Inferior parietal cortex (tissue), 1 donor: Measurements from ENCODE around the gene MATCAP1.

Experiments used
- DNase-seq: peaks from one replicate; pipeline ENCODE4 v3.0.0-alpha.2; 2016; ENCODE audit errors: extremely low spot score

The MATCAP1 gene

DNA sequence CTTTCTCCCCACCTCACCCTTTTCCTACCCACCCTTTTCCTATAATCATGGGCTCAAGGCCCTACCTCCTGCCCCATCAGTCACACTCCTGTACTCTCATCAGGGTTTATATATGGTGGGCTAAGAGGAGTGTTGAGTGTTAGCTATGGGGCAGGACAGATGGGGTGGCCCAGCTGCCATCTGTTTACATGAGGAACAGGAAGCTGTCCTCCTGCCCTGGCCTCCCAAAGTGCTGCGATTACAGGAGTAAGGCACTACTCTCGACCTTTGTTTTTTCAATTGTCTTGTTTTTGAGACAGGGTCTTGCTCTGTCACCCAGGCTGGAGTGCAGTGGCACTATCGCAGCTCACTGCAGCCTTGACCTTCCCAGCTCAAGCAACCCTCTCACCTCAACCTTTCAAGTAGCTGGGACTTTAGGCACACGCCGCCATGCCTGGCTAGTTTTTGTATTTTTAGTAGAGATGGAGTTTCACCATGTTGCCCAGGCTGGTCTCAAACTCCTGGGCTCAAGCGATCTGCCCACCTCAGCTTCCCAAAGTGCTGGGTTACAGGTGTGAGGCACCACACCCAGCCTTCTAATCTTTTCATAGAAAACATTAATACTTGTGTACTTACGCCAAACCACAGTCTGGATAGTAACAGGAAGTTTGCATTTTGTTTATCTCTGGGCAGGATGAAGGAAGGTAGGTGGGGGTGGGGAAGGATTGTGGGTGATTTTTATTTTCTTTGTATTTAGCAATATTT, 25.7 kb downstream of the MATCAP1 start:
- no peak for DNase-seq

DNA sequence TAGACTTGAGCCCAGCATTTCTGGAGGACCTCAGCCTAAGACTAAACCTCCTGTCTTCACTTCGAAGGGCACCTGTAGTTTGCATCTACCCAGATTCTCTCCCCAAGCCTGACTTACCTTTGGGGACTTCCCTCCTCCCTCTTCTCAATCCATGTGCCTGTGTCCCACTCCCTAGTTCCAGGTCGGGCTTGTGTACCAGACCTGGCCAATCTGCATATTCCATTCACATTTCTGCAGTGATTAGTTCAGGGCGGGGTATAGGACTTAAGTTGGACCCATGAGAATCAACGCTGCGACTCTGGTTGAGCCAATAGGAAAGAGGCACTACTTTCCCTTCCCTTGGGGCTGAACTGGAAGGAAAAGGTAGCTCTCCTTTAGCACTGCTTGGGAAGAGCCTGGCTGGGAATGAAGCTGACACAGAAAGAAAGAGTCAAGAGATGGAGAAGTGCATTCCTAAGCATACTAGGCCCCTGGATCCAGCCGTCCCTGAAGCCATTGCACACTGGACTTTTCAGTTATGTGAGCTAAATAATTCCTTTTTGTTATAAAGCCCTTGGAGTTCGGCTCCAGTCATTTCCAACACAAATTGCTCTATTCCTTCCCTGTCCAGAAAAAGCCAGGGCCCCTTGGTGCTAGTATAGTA, 26.5 kb downstream of the MATCAP1 start:
- DNase-seq, result no peak

DNA sequence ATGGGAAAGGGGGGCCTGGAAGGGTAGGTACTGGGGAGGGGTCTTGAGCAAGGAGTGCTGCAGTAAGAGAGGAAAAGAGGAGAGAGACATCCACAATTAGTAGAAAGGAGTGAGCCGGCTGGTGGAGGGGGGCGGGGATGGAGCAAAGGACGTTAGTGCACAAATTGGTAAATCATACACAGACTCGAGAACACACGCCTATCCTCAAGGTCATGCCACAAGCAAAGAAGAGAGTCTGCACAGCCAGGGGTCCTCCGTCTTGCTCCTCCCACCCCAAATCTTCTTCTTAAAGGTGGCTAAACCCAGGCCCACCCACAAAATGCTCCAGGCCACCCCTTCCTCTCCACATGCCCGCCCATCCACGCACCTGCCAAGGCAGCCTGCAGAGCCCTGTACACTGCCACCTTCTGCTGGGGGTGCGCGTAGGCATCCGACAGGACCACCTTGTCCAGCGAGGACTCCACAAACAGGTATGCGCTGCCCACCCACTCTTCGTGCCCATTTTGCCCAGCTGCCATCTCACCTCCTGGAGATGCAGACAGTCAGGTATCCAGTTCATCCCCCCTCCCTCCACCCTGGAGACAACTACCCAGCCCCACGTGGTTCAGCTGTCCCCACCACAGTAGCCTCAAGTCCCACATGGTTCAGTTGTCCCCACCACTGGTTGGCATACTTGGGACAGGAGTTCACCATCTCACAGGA, 27.5 kb downstream of the MATCAP1 start:
- DNase-seq, result no peak

DNA sequence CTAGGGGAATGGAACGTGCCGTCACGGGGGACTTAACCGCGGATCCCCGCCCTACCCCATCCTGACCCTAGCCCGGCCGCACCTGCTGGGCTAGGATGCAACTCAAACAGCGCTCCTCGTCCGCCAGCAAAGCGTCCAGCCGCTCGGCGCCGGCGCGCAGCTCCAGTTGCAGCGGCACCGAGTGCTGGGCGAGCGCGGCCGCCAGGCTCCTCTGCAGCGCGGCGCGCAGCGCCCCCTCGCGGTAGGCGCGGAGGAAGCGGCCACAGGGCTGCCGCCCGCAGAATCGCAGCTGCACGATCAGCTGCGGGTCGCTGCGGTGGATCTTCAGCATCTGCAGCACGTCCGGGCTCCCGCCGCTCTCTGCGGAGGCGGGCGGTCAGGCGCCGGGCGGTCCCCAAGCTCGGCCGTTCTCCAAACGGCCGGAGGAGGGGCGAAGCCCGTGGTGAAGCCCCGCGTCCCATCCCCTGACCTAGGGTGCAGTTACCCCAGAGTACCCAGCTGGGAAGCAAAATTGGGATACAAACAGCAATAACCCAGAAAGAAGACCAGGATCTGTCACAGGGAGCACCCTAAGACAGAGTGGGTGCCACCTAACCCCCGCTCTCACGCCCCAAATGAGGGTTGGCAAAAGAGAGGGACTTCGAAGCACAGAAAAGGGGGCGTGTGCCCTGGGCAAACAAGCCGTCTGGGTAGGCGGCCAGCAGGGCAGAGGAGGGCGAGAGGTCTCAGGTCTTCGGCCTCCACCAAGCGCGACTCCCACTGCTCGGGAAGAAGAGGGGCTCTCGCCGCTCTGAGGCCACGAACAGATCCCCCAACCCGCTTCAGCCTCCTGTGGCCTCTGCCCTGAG, 28.2 kb downstream of the MATCAP1 start:
- peak; percentile 79 for DNase-seq

DNA sequence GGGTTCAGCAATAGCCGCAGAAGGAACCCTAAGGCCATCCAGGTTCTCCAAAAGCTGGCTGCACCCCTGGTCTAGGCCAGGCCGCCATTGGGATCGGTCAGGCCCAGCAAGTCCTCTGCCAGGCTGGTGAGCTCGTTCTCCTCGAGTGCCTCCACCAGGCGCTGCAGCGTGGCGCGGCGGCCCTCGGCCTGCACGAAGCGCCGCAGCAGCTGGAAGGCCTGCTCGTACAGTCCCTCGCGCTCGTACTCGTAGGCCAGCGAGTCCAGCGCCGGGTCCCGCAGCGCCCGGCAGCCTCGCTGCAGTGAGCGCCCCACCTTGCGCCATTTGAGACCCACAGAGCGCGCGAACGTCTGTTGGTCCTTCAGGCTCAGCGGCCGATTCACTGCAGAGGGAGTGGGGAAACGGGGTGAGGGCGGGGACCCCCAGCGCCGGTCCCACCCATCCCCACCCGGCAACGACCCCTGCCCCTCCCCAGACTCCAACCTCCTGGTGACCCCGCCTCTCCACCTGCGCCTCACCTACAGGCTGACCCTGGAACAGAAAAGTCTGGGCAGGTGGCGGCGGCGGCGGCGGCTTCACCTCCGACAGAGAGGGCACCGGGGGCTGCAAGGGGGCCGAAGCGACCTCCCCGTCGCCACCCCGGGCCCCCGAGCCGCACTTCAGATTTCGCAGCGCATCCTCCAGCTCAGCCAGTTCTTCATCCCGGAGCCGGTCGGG, 29.0 kb downstream of the MATCAP1 start:
- DNase-seq, result no peak

DNA sequence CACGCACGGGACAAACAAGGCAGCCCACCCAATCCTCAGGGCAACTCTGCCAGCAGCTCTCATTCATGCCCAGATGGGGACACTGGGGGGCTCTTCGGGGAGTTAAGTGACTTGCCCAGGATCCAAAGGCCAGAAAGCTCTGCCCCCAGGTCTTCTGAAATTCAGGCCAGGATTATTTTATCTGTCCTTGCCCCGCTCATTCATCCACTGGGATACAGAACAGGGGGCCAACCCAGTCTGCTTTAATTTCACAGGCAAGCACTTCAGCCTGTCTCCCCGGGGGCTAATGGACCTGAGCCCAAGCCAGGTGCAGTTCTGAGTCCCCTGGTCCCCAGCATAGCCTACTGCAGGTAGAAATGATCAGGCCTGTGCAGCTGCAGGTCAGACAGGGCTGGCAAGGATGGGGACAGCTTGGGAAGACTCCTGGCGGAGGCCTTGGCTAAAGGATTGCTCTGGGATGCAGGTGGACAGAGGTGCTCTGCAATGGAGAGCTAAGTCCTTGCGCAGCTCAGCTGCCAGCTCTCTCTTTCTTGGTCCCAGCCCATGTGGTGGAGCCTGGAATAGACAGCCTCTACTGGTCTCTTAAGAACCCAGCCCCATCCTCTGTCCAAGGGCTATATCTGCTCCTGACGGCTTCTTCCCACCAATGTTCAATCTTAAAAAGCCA, 32.2 kb downstream of the MATCAP1 start:
- DNase-seq, result no peak

DNA sequence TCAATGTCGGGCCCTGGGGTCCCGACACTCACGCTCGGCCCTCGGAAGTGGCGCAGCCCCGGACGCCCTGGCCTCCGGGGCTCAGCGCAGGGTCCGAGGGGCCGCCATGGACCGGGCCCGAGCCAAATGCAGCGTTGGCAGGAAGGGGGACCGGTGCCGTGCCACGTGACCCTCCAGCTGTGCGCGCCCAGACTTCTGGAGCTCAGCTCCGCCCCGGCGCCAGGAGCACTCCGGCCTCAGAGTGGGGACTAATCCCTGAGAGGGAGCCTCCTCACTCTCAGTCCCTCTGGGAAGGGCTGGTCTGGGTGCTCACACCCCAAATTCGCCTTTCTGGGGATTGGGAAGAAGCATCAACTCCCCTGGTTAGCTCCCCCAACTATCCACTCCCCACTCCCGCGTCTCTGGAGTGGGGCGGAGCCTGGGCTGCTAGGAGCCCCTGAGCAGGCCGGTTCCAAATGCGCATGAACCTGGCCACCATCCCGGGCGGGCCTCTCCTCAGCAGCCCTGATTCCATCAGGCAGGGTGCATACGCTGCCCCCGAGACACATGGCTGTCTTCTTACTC, 32.8 kb downstream of the MATCAP1 start, which contains the start of gene B3GNT9:
B3GNT9 (minus strand) TSS at position 166 of the 564 bp plus-strand sequence. CDS start 513 bp downstream, outside the sequence.
- peak; percentile 66 for DNase-seq

DNA sequence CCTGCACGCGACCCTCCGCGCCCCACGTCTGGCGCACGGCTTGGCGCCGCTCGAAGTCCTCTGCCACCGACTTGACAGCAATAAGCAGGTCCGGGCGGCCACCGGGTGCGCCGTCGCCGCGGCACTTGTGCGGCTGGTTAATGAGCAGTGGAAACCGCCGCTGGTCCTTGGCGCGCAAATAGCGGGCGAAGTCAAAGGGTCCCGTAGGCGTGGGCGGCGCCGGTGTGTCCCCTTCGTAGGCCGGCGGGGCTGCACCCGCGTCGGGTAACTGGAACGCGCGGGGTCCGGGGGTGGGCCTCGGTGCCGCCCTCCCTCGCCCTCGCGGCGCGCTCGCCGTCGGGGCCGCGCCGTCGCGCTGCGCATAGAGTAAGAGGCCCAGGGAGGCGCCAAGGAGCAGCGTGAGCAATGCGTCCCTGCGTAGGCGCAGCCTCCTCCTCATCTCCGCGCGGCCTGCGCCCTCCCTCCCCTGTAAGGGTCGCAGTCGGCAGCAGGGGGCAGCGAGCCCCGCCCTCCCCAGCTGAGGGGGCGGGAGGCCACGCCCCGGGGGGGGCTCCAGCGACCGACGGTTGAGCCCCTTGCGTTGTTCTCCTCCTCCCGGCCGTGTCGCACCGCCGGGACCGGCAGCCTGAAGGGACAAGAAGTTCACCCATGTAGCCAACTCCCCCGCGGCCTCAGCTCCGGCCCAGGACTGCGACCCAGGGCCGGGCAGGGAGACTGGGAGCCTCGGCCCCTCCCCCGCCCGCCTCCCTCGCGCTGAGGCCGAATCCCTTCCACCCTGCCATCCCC, 33.5 kb downstream of the MATCAP1 start:
- no peak for DNase-seq

DNA sequence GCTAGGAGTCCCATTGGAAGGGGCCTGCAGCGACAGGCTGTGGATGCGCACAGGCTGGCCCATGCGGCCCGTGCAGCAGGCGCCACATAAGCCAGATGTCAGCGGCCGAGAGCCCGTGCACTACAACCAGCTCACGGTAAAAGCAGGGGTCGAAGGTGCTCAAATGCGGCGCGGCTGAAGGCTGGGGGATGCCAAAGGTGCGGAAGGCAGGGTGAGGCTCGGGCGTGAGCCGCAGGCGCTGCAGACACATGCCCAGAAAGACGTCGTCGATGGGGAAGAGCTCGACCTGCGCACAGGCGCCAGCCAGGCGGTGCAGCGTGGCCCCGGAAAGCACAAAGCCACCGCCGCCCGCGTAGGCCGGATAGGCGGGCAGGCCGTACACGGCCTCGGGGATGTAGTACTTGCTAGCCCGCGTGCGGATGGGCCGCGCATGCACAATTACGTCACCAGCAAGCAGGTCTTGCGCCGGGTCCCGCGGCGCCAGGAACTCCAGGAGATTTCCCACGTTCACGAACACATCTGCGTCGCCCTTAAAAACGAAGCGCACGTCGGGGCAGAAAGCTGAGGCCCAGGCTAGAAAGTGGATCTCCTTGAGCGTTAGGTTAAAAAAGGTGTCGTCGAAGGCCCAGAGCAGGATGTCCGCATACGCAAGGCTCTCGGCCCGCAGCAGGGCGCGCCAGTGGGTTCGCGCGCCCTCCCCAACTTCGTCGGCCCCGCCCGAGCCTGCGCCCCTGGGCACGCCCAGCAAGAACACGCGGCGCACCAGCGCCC, 34.3 kb downstream of the MATCAP1 start:
- DNase-seq, result no peak

DNA sequence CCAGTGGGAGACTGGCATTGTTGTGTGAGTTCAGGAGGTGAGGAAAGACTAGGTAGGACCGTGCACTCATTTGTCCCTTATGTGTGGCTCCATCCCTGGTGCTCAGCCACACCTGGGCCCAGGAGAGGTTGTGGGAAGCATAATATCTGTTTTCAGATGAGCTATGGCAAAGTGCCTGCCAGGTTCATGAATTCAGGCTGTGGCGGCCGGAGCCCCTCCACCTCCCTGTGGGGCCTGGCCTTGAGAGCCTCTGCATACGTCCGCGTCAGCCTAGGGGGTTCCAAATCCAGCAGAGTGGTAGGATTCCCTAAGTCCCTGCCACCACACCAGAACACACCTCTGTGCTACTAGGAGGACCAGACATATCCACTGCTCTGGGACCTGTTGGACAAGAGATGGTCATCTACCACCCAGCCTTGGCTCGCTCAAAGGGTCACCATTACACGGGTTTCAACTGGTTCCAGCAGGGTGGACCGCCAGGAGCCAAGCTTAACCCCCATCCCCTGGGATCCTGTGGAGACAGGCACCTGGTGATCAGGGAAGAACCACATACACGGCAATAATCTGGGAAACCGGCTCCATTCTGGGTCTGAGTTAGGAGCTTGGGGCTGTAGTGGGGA, 35.0 kb downstream of the MATCAP1 start:
- DNase-seq, result no peak

DNA sequence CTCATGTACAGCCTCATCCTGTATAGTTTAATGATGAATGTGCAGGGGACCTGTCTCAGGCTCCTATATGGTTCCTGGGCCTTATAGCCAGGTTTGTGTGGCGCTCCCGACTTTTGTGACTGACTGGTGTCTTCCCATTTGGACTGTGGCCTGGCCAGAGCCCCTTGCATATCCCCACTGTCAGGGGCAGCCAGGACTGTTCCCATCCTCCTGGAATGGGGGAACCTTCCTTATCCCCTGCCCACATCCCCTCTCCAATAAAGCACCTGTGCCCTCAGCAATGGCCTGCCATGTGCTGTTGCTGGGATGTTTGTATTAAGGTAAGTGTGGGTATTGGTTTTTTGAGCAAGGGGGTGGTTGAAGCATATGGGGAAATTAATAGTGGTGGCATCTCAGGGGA, 35.5 kb downstream of the MATCAP1 start:
- no peak for DNase-seq

DNA sequence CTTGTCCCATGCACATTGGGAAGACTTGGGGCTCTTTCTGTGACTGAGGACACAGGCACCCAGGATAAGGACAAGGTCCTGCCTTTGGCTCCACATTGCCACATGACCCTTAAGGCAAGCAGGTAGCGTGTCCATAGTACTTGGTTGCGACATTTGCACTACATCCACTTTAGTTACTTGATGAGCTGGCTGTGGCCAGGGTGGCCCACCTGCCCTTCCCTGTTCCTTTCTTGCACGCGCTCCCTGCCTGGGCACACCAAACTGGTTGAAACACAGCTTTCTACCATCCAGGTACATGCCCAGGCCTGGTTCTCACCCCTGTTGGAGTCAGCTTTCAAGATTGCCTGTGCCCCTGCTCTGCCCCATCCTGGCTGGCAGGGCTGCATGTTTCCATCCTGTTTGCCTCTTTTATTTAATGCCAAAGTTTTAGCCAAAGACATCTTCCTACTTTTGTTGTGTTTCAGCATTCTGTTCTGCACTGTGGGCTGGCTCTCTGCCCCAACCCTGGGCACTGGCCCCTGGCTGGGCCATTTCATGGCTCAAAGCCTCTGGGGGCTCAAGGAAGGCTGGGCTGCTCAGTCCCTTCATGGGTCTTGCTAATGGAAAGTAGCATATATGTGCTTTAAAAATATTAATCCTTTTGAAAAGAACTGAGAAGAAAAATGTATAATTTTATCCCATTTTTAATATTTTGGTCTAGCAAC, 36.2 kb downstream of the MATCAP1 start:
- DNase-seq, result no peak

DNA sequence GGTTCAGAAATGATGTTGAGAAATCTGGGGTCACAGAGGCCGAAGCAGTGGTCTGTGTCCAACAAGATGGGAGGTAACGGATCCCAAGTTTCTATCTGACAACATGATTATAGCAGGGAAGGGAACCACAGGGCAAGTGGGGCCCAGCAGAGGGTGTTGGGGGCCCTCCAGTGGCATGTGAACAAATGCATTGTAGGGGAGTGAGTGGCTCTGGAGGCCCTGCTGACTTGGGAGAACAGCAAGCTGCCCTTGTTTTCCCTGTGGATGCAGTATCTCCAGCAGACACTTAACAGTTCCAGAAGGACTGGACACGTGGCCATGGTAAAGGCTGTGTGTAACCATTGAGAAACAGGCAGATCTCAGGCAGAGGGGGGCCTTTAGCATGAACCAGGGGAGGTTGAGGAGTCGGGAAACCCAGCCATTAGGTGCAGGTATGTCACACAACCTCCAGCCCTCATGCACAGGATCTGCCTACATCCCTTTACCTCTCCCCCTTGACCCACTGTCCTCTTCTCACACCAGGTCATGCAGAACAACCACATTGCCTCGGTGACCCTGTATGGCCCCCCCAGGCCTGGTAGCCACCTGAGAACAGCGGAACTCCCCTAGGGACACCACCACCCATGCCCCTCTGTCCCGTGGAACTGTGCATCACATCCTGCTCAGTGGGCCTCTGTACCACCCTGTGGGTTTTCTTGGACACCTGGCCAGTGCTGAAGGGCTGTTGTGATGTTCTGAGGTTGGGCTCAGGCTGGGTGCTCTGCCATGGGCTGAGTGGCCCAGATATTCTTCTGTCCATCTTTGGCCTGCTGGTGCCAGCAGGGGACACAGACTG, 37.0 kb downstream of the MATCAP1 start:
- DNase-seq, result no peak

DNA sequence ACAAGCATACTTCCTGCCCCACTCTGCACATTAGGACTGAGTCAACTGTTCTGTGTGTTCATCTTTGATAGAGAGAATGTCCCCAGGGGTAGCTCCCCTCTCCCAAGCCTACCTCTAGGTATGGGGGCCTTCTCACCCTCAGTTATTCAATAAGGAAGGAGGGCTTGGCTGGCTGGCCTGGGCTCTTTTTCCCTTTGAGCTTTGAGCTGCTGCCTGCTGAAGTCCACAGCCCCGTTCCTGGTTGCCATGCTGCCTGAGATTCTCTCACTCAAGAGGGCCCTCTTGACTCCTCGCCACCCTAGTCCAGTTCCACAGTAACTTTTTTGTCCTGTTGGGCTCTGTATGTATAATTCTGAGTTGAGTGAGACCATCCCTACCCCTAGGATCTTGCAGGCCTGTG, 38.0 kb downstream of the MATCAP1 start:
- no peak for DNase-seq

DNA sequence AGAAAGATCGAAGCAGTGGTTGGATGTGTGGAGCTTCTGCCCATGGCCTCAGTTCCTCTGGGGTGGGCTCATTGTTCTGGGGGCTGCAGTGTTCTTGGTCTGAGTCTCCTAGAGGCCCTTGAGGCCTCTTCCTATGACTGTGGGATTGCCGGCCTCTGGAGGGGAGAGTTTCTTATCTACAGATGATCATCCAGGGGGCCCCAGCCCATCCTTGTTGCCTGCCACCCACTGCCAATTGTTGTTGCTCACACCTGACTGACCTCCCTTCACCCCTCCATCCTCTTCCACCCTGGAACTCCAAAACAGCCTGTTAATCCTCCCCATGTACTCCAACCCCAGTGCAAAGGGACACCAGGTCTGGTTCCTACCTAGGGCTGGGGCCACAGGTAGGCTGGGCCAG, 38.8 kb downstream of the MATCAP1 start:
- DNase-seq, result no peak

DNA sequence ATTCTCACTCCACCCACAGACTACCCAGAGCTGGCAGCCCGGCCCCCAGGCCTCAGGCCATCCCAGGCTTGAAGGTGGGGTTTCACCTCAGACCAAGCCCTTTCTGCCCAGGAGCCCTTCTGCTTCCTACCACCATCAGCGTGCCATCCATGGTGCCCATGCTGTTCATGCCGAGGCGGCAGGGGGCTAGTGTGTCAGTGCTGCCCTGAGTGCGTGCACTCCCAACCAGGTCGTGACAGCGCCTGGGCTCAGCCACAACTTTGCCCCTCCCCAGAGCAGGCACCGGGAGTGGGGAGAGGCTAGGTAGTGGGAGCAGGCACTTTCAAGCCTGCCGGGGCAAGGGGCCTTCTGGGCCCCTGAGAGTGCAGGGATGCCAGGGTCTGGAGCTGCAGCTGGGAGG, 41.4 kb downstream of the MATCAP1 start:
- DNase-seq, result no peak

DNA sequence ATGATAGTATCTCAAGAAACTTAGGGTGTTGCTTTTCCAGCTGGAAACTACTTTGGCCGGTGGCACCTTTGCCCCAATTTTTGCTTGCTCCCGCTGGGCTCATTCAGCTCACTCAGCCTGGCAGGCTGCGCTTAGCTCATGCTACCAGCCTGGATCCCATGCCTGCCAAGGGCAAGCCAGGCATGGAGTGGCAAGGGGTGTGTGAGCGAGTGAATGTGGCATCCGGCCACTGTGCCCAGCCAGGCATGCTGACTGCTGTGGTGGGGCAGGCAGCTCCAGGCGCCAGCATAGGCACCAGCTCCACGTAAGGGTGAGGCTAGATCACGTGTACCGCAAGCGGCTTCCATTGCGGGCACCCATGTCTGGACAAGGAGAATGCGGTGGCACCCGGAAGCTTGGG, 42.4 kb downstream of the MATCAP1 start:
- DNase-seq, result no peak
